NB4 (cell line): ENCODE results near the gene UCMA.

Experiments used
- DNase-seq: peaks from one replicate; pipeline ENCODE4 v3.0.0; 2010; ENCODE audit warnings: low read depth
- H3K4me3 ChIP-seq: one replicate; pipeline ENCODE4 v1.5.1; 2011; ENCODE audit warnings: mild to moderate bottlenecking, low read depth, low read length, moderate library complexity
- MYC ChIP-seq: IDR thresholded peaks from 2 replicates; pipeline ENCODE4 v1.6.1; 2011; ENCODE audit warnings: low read depth, low read length
- POLR2A ChIP-seq: IDR thresholded peaks from 2 replicates; pipeline ENCODE4 v1.6.1; 2011; ENCODE audit warnings: mild to moderate bottlenecking; ENCODE audit not compliant: insufficient read length; ENCODE audit errors: extremely low read depth
- TF ChIP-seq, protein P1 (sequence below): IDR thresholded peaks from one replicate; pipeline ENCODE4 v1.5.1; 2012; ENCODE audit warnings: low read depth, low read length
- TF ChIP-seq, protein P2 (sequence below): IDR thresholded peaks from 2 replicates; pipeline ENCODE4 v1.6.1; 2011; ENCODE audit warnings: low read depth, low read length

Gene UCMA

DNA sequence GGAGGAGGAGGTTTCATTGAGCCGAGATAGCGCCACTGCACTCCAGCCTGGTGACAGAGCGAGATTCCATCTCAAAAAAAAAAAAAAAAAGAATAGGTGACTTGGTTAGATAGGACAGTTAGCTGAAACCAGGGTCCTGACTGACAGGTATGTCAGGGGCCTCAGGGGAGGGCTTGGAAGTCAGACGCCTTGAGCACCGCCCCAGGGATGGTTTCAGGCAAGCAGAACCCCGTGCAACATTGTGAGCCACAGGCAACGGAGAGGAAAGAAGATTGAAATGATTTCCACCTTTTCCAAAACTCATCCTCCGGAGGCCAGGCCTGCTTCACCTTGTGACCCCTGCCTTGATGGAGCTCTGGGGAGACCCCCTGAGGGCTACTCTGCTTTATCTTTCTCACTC is 8.6 kb downstream of the UCMA start:
- H3K4me3 ChIP-seq: no peak overlapping the region
- no peak for TF ChIP-seq POLR2A
- TF ChIP-seq, protein P1, sequence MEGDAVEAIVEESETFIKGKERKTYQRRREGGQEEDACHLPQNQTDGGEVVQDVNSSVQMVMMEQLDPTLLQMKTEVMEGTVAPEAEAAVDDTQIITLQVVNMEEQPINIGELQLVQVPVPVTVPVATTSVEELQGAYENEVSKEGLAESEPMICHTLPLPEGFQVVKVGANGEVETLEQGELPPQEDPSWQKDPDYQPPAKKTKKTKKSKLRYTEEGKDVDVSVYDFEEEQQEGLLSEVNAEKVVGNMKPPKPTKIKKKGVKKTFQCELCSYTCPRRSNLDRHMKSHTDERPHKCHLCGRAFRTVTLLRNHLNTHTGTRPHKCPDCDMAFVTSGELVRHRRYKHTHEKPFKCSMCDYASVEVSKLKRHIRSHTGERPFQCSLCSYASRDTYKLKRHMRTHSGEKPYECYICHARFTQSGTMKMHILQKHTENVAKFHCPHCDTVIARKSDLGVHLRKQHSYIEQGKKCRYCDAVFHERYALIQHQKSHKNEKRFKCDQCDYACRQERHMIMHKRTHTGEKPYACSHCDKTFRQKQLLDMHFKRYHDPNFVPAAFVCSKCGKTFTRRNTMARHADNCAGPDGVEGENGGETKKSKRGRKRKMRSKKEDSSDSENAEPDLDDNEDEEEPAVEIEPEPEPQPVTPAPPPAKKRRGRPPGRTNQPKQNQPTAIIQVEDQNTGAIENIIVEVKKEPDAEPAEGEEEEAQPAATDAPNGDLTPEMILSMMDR: no peak
- TF ChIP-seq MYC: no peak
- TF ChIP-seq, protein P2, sequence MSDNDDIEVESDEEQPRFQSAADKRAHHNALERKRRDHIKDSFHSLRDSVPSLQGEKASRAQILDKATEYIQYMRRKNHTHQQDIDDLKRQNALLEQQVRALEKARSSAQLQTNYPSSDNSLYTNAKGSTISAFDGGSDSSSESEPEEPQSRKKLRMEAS: no peak
- no peak for DNase-seq

DNA sequence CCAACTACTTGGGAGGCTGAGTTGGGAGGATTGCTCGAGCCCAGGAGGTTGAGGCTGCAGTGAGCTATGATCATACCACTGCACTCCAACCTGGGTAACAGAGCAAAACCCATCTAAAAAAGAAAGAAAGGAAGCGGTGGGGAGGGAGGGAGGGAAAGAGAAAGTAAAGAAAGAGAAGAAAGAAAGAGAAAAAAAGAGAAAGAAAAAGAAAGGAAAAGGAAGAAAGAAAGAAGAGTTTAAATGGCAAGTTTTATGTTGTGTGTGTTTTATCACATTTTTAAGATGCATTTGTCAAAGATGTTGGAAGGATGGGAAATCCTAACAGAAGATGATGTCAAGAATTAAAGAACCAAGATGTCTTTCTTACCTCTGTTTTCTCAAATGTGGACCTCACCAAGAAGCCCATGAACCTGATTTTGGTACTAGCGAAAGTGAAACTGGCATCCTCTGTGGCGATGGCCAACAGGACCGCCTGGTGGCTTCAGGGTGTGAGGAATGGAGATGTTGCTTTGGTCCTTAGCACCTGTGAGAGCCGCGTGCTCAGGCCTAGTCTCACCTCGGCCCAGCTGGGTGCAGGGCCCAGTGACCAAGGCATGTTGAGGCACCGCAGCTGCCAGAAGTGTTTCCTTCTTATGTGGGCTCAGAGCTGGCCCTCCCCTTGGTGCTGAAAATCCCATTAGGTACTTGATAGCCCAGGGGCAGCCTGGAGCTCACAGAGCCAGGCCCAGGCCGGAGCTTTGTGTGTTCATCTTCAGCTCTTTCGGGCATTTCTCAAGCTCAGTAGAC is 9.8 kb downstream of the UCMA start:
- TF ChIP-seq, protein P2: no peak
- TF ChIP-seq POLR2A (no peak), MYC (no peak)
- TF ChIP-seq, protein P1: no peak
- no peak for DNase-seq
- H3K4me3 ChIP-seq: no peak overlapping the region

DNA sequence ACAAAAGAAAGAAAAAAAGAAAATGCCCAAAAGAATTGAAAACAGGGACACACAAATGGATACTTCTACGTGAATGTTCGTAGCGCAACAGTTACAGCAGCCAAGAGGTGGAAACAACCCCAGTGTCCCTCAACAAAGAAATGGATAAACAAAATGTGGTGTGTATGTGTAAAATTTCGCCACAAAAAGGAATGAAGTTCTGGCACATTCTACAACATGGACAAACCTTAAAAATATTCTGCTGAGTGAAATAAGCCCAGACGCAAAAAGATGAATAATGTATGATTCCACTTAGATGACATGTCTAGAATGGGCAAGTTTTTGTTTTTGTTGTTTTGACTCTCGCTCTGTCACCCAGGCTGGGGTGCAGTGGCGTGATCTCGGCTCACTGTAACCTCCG is 10.9 kb downstream of the UCMA start:
- no peak for DNase-seq
- no peak overlapping the region for H3K4me3 ChIP-seq
- TF ChIP-seq, protein P1: no peak
- no peak for TF ChIP-seq POLR2A

DNA sequence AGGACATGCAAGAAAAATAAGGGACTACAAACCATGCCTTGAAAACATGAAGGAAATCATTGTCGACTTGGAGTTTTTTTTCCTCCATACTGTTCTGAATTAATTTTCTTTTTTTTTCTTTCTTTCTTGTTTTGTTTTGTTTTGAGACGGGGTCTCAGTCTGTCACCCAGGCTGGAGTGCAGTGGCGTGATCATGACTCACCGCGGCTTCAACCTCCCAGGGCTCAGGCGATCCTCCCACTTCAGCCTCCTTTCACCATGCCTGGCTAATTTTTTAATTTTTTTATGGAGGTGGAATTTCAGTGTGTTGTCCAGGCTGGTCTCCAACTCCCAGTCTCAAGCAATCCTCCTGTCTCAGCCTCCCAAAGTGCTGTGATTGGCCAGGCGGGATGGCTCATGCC is 11.6 kb downstream of the UCMA start:
- H3K4me3 ChIP-seq: no peak overlapping the region
- no peak for DNase-seq
- TF ChIP-seq MYC (no peak), POLR2A (no peak)
- TF ChIP-seq, protein P2: no peak
- TF ChIP-seq, protein P1: no peak

DNA sequence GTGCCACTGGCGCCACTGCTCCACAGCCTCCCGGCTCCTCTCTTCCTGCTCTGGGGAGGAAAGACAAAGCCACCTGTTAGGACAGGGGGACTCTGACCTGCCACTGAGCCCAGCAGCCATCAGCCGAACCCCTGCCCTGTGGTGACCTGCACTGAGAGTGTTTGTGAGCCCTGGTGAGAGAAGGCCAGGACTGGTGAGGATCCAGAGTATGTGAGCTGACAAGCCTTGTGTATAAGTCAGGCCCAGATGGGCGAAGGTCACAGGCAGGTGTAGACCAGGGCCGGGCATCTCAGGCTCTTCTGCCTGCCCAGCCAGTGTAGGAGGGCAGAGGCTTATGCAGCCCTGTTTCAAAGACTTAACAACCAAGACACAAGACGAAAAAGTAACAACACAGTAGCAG is 12.0 kb downstream of the UCMA start:
- no peak for DNase-seq
- TF ChIP-seq, protein P1: no peak
- TF ChIP-seq, protein P2: no peak
- TF ChIP-seq POLR2A: no peak
- no peak for TF ChIP-seq MYC
- H3K4me3 ChIP-seq: no peak overlapping the region

DNA sequence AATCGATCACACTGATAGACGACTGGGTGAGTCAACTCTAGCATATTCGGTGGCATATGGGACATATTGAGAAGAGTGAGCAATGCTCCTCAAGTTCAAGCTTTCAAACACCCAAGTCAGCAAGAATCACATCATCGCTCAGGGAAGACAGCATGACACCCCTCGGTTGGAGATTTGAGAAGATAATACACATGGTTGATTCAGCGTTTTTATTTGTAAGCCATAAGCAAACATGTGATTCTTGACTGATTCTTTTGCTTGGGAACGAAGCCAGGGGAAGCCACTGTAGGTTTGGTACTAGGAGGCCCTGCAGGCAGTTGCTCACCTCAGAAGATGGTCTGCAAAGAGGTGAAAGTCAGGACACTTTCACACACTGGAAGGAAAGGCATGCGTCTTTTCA is 12.6 kb downstream of the UCMA start:
- H3K4me3 ChIP-seq: no peak overlapping the region
- TF ChIP-seq, protein P2: no peak
- TF ChIP-seq, protein P1: no peak
- TF ChIP-seq POLR2A: no peak
- no peak for DNase-seq
